ENCODE measurements around the gene GRM2.
"Not testable (repeated sequence)": the region's sequence is repeated elsewhere in the genome, so short reads cannot be mapped to it uniquely, and the experiment has no call there.

The GRM2 gene

DNA sequence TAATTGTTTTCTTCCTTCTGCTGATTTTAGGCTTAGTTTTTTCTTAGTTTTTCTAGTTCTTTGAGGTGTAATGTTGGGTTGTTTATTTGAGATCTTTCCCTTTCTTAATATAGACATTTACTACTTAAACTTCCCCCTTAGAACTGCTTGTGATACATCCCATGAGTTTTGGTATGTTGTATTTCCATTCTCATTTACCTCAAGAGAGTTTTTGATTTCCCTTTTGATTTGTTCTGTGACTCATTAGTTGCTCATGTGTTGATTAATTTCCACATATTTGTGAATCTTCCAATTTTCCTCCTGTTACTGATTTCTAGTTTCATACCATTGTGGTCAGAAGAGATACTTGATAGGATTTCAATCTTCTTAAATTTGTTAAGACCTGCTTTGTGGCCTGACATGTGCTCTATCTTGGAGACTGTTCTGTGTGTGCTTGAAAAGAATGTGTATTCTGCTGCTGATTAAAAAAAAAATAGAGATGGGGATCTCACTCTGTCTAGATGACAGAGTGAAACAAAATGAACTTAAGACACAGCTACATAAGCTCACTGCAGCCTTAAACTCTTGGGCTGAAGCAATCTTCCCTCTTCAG lies 22.3 kb downstream of the GRM2 start:
- DNase-seq, result no peak

DNA sequence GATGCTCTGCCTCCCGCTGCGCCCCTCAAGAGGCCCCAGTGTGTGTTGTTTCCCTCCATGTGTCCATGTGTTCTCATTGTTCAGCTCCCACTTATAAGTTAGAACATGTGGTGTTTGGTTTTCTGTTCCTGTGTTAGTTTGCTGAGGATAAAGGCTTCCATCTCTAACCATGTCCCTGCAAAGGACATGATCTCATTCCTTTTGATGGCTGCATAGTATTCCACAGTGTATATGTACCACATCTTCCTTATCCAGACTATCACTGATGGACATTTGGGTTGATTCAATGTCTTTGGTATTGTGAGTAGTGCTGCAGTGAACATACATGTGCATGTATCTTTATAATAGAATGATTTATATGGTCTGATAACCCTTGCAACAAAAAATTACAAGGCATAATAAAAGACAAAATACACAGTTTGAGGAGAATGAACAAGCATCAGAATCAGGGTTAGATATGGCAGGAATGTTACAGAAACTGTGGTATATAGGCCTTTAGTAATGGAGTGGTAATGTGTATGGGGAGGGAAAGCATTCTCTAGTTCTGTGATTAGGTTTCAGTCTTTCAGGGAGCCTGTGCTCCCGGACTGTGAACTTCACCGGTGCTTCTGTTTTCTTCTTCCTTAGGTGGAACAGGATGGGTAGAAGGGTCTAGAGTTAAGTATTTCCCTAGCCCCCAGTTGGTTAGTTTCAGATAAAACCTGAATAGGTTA lies 27.1 kb downstream of the GRM2 start:
- no peak for DNase-seq

DNA sequence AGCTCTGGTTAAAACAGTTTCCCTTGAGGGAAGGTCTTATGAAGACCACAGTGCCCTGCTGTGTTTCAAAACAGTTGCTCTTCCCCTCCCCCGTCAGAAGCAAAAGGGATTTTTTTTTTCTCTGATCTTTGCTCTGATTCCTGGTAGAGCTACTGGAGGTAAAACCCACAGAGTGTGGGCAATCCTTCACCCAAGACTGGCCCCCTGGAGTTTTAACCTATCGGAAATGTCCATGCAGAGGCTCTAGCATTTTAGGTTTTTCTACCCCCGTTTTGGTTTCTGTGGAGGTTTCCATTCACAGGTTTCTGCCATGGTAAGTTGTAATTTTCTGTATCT lies 27.7 kb downstream of the GRM2 start:
- DNase-seq, result no peak

DNA sequence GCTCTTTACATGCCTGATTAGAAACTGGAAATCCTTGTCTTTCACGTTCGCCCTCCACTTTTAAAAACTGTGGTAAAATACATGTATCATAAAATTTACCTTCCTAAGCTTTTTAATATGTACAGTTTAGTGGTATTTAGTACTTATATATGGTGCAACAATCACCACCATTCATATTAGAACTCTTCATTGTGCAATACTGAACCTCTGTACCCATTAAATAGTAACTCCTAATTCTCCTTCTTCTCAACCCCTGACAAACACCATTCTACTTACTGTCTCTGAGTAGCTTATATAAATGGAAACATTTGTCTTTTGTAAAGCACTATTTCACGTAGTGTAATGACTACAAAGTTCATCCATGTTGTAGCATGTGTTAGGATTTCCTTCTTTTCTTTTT lies 28.2 kb downstream of the GRM2 start:
- no peak for DNase-seq

DNA sequence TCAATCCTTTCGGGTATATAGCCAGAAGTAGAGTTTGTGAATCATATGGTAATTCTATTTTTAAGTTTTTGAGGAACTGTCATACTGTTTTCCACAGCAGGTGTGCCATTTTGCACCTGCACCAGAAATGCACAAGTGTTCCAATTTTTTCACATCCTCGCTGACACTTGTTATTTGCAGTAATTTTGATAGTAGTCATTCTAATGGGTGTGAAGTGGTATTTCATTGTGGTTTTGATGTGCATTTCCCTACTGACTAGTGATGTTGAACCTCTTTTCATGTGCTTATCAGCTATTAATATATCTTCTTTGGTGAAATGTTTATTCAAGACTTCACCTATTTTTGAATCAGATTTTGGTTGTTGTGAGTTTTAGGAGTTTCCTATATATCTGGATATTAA lies 29.1 kb downstream of the GRM2 start:
- DNase-seq, result no peak

DNA sequence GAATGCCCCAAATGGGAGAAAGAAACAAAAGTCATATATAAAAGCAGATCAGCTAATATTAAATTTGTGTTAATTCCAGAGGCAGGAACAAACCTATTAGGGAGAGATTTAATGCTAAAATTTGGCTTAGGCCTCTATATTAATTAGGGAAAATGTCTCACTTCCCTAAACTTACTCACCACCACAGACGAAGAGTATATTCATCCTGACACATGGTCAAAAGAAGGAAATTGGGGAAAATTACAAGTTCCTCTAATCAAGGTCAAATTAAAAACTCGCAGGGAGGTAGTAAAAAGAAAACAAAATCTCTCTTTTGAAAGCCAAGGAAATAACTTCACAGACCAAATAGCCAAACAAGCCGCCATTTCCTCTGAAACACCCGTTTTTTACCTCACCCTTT lies 32.2 kb downstream of the GRM2 start:
- no peak for DNase-seq

DNA sequence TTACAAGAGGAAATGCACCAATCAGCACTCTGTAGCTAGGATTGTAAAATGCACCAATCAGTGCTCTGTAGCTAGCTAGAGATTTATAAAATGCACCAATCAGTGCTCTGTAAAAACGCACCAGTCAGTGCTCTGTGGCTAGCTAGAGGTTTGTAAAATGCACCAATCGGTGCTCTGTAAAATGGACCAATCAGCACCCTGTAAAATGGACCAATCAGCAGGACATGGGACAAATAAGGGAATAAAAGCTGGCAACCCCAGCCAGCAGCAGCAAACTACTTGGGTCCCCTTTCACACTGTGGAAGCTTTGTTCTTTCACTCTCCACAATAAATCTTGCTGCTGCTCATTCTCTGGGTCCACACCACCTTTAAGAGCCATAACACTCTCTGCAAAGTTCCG lies 35.5 kb downstream of the GRM2 start:
- not testable (repeated sequence) for DNase-seq

DNA sequence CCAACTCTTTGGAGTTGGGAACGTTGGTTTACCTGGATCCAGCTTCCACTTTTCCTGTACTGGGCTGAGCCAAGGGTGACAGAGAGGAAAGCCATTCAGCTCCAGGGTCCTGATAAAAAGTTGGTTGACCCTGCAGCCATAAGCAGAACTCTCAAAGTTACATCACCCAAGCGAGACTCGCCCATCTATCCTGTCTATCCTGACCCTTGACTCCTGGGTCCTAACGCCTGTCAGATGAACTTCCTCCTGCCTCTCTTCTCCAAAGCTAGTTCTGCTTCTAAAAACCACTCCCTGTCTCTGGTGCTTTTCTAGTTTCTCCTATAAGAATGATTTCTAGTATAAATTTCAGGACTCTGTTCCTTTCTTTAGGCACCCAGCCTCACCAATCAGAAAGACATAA lies 36.1 kb downstream of the GRM2 start:
- not testable (repeated sequence) for DNase-seq

DNA sequence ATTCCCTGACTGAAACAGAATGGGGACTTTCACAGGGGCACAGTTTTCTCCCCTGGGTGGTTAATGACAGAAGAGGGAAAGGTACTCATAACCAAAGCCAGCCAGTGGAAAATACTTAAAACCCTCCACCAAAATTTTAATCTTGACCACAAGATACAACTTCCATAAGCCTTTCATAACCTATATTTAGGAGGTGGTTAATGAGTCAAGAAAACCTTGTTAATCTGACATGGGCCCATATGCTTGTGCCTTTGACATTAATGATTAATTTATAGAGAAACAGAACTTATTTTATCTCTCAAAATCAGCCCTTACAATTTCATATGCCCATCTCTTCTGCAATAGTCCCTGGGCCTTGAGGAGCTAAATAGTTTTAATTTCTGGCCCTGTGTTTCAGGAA lies 41.0 kb downstream of the GRM2 start:
- DNase-seq, result no peak

DNA sequence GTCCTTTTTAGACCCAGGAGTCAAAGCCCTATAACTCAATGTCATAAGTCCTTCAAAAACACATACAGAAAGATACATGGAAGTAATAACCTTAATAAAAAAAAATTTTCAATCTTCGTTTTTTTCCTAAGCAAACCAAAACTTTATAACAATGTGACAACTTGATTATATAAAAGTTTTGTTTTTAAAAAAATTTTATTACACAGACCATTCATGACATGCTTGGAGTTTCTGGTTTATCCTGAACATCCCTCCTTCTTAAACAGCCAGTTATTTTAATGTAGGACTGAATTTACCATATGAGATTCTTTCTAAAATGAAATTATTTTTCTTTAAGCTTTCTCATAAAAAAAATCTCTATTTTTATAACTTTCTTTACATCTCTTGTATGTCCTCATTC lies 41.5 kb downstream of the GRM2 start:
- DNase-seq, result no peak

DNA sequence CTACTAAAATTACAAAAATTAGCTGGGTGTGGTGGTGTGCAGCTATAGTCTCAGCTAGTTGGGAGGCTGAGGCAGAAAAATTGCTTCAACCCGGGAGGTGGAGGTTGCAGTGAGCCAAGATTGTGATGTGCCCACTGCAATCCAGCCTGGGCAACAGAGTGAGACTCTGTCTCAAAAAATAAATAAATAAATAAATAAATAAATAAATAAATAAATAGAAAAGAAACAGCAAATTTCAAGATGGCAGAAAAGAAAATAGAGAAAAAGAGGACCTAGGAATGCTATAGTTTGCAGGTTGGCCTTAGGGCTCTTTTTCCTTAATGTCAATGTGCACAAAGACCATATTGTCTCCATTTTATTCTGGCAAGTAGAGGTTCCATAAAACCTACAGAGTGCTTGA lies 44.0 kb downstream of the GRM2 start:
- DNase-seq, result no peak

DNA sequence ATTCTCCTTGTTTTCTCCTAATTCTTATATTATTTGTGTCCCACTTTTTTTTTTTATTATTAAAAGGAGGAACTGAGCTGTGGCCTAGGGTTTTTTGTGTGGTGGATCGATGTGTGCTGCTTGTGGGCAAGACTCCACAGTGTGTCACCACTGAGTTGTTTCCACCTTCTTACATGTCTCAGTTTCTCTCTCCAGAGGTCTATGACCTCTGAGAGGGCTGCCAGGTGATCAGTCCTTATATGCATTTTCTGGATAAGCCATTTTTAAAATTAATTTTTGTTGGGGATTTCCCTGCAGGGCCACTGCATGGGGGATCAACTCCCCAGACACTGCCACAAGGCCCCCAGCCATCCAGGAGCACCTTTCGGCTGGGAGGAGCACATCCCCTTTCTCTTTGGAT lies 44.4 kb downstream of the GRM2 start:
- DNase-seq, result no peak

DNA sequence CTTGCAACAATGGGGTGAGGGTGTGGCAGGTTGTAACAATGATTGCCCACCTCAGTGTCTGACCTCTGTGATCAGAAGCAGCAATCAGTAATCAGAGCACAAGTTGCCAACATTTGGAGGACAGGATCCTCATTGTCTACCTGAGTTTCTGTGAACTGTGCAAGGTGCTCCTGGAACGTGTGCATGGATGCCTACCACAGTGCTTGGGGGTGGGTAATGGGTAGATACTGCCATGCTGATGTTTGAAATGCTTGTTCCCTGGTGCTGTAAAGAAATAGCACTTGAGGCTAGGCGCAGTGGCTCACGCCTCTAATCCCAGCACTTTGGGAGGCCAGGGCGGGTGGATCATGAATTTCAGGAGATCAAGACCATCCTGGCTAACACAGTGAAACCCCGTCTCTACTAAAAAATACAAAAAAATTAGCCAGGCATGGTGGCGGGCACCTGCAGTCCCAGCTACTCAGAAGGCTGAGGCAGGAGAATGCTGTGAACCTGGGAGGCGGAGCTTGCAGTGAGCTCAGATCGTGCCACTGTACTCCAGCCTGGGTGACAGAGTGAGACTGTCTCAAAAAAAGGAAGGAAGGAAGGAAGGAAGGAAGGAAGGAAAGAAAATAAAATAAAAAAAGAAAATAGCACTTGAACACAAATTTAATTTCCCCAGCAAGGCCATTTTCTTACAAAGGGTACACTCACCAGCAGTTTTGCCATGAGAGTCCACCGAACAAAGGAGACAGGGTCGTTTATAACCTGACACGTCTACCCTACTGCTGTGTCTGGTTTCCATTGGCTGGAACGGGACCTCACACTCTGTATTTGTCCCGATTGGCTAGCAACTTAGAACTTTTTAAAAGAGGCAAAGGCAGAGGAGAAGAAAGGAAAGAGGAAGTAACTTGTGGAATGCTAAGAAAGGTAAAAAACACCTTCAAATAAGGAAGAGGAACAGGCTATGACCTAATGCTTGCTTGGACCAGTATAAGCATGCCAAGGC lies 47.2 kb downstream of the GRM2 start:
- DNase-seq, result not testable (repeated sequence)

DNA sequence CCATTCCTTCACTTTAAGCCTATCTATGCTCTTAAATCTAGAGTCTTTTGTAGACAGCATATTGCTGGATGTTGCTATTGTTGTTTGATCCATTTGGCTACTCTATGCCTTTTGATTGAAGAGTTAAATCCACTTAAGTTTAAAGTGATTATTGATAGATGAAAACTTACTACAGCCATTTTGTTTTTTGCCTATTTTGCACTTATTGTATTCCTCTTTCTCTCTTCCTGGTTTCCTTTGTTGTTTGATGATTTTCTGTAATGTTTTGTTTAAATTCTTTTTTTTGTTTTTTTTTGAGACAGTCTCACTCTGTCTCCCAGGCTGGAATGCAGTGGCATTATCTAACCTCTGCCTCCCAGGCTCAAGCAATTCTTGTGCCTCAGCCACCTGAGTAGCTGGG lies 52.3 kb downstream of the GRM2 start:
- DNase-seq, result no peak
